Right cardiac atrium (tissue), 5 donors: ENCODE data around the gene OSBPL10. TPM values are rescaled to one million over a fixed set of nuclear protein-coding genes. Genes with fewer than 3 reads are reported as not detected.
"Not testable (repeated sequence)": the region's sequence is repeated elsewhere in the genome, so short reads cannot be mapped to it uniquely, and the experiment has no call there.

Source experiments
- ATAC-seq, 2 donors: fragments of 200-7000 bp; cut with Tn5 transposase; one replicate each; pipeline versions ENCODE4 v1.8.0 to v1.9.1; 2020; ENCODE audit warnings: moderate library complexity in 2 of 2, mild to moderate bottlenecking in 1 of 2
- DNase-seq, 3 donors: peaks; one replicate each; pipeline ENCODE4 v3.0.0-alpha.2; 2020
- H3K27ac ChIP-seq: one replicate; pipeline ENCODE4 v1.5.1; 2013; ENCODE audit warnings: mild to moderate bottlenecking, low read length, control low read depth, moderate library complexity
- H3K27me3 ChIP-seq: one replicate; pipeline ENCODE4 v1.6.1; 2013; ENCODE audit not compliant: control insufficient read depth, insufficient read depth
- H3K4me1 ChIP-seq: one replicate; pipeline ENCODE4 v1.6.1; 2013; ENCODE audit warnings: low read length; ENCODE audit not compliant: control insufficient read depth, insufficient read depth
- H3K4me3 ChIP-seq: one replicate; pipeline ENCODE4 v1.5.1; 2013; ENCODE audit warnings: low read length, control low read depth
- H3K9me3 ChIP-seq: one replicate; pipeline ENCODE4 v1.6.1; 2013; ENCODE audit warnings: low read length; ENCODE audit not compliant: control insufficient read depth
- WGBS: extraction: QIAGEN DNeasy Blood & Tissue Kit; methylation state at CpG from one replicate; pipeline ENCODE4 v1.1.7; 2013; 5-methylcytosine and 5-hydroxymethylcytosine counted together
- intact Hi-C, 4 donors: fragments of 100-400 bp; cut with DNase I; formaldehyde crosslinking; loops; one replicate each; pipeline versions ENCODE4 v1.11.0 to v1.14.0; 2022 to 2023
- polyA plus RNA-seq: library from polyadenylated mRNA; stranded (reverse); fragments of 200-250 nt; gene quantifications from one replicate; pipeline ENCODE4 v1.2.3, GENCODE V29; 2013
- total RNA-seq, 4 donors: library from RNA; stranded (reverse); fragmentation: NEBNext Ultra II Directional; extraction: Animal tissue kit (Norgen Biotek cat#: 25700); gene quantifications; one replicate each; pipeline ENCODE4 v1.2.1, GENCODE V29; 2021
- donor health status: healthy with polysubstance abuse.
- donor health status: DM: no; HTN: yes; CAD: no.
- donor health status: DM: no; HTN: no; CAD: no.
- donor health status: DM: no; HTN: yes; CAD: no; lungs with severe emphysema.
- donor health status: DM: yes; HTN: yes; CAD: no.

OSBPL10 gene
- total and polyA plus RNA-seq, 5 donors = 2.2 to 5.9 (median 4.9) TPM

- intact Hi-C loops = no loop called here
- Histone ChIP-seq H3K9me3 (no peaks in the 10 kb centered on the region), H3K4me1 (no peaks in the 10 kb centered on the region), H3K4me3 (no peak overlapping the region), H3K27ac (no peak overlapping the region), H3K27me3 (no peaks in the 10 kb centered on the region)
- 89% methylated on average over 5 of the region's 5 CpGs for WGBS
- ATAC-seq (no peak), DNase-seq (no peak)
Measured at GRCh38 chr3:31871939-31872507, 109.0 kb downstream of the OSBPL10 start.

GRCh38 chr3:31870111-31870510 is 111.0 kb downstream of the OSBPL10 start:
- intact Hi-C loops, H3K27me3 ChIP-seq, H3K27ac ChIP-seq, H3K4me3 ChIP-seq, H3K9me3 ChIP-seq, H3K4me1 ChIP-seq, ATAC-seq: not testable (repeated sequence)
- peak in 1 of 3 donors; percentile 48 for DNase-seq
- 98% methylated on average over 28 of the region's 28 CpGs for WGBS

GRCh38 chr3:31868236-31868635 is 112.8 kb downstream of the OSBPL10 start:
- no peak for ATAC-seq
- intact Hi-C loops = no loop called here
- Histone ChIP-seq H3K4me1 (no peaks in the 10 kb centered on the region), H3K9me3 (no peaks in the 10 kb centered on the region), H3K27ac (no peak overlapping the region), H3K27me3 (no peaks in the 10 kb centered on the region), H3K4me3 (no peak overlapping the region)
- DNase-seq = no peak
- WGBS = 67% methylated on average over 5 of the region's 5 CpGs

- WGBS = 82% methylated on average over 2 of the region's 2 CpGs
- Histone ChIP-seq H3K27ac (no peak overlapping the region), H3K4me1 (no peaks in the 10 kb centered on the region), H3K9me3 (no peaks in the 10 kb centered on the region), H3K4me3 (no peak overlapping the region), H3K27me3 (no peaks in the 10 kb centered on the region)
- DNase-seq = no peak
- intact Hi-C loops = no loop called here
- no peak for ATAC-seq
Measured at GRCh38 chr3:31862666-31863279, 118.3 kb downstream of the OSBPL10 start.

- DNase-seq = no peak
- Histone ChIP-seq H3K27ac (no peak overlapping the region), H3K4me3 (no peak overlapping the region), H3K27me3 (no peaks in the 10 kb centered on the region), H3K9me3 (no peaks in the 10 kb centered on the region), H3K4me1 (no peaks in the 10 kb centered on the region)
- 83% methylated on average over 5 of the region's 5 CpGs for WGBS
- no peak for ATAC-seq
- intact Hi-C loops = no loop called here
Measured at GRCh38 chr3:31861826-31862225, 119.2 kb downstream of the OSBPL10 start.

GRCh38 chr3:31860642-31861041 is 120.4 kb downstream of the OSBPL10 start:
- H3K4me1 ChIP-seq = not testable (repeated sequence)

GRCh38 chr3:31859245-31859644 is 121.8 kb downstream of the OSBPL10 start:
- H3K4me1 ChIP-seq = no peaks in the 10 kb centered on the region
- H3K4me3 ChIP-seq = no peak overlapping the region
- intact Hi-C loops = no loop called here
- DNase-seq (no peak), ATAC-seq (no peak)
- H3K9me3 ChIP-seq = no peaks in the 10 kb centered on the region
- WGBS = 98% methylated on average over 6 of the region's 6 CpGs
- H3K27ac ChIP-seq = no peak overlapping the region
- no peaks in the 10 kb centered on the region for H3K27me3 ChIP-seq

More at GRCh38 chr3:31860642-31861041, 120.4 kb downstream of the OSBPL10 start:
- H3K27ac ChIP-seq, DNase-seq, intact Hi-C loops, H3K27me3 ChIP-seq, ATAC-seq, H3K9me3 ChIP-seq, H3K4me3 ChIP-seq: not testable (repeated sequence)
- 94% methylated on average over 4 of the region's 4 CpGs for WGBS

- Histone ChIP-seq H3K27me3 (no peaks in the 10 kb centered on the region), H3K4me3 (no peak overlapping the region), H3K4me1 (no peaks in the 10 kb centered on the region), H3K27ac (no peak overlapping the region), H3K9me3 (no peaks in the 10 kb centered on the region)
- ATAC-seq = no peak
- intact Hi-C loops = no loop called here
- no peak for DNase-seq
- WGBS = 87% methylated on average over 3 of the region's 3 CpGs
Measured at GRCh38 chr3:31858439-31858838, 122.6 kb downstream of the OSBPL10 start.

GRCh38 chr3:31853580-31853979 is 127.5 kb downstream of the OSBPL10 start:
- no peak for DNase-seq
- no peaks in the 10 kb centered on the region for H3K27me3 ChIP-seq
- WGBS = 51% methylated on average over 3 of the region's 3 CpGs
- no peak for ATAC-seq
- H3K9me3 ChIP-seq = no peaks in the 10 kb centered on the region
- no peaks in the 10 kb centered on the region for H3K4me1 ChIP-seq
- H3K4me3 ChIP-seq = no peak overlapping the region
- H3K27ac ChIP-seq = no peak overlapping the region
- intact Hi-C loops = no loop called here

GRCh38 chr3:31851278-31851677 is 129.8 kb downstream of the OSBPL10 start:
- intact Hi-C loops = no loop called here
- H3K27me3 ChIP-seq = no peaks in the 10 kb centered on the region
- WGBS = 77% methylated on average over 10 of the region's 10 CpGs
- H3K9me3 ChIP-seq = no peaks in the 10 kb centered on the region
- H3K27ac ChIP-seq = no peak overlapping the region
- ATAC-seq (peak in 1 of 2 donors; percentile 14), DNase-seq (peak in 1 of 3 donors; percentile 43)
- no peak overlapping the region for H3K4me3 ChIP-seq
- H3K4me1 ChIP-seq = no peaks in the 10 kb centered on the region

GRCh38 chr3:31848911-31849310 is 132.2 kb downstream of the OSBPL10 start:
- no peaks in the 10 kb centered on the region for H3K4me1 ChIP-seq
- no peak overlapping the region for H3K4me3 ChIP-seq
- DNase-seq (no peak), ATAC-seq (peak in 1 of 2 donors; percentile 16)
- no peak overlapping the region for H3K27ac ChIP-seq
- H3K27me3 ChIP-seq = no peaks in the 10 kb centered on the region
- no peaks in the 10 kb centered on the region for H3K9me3 ChIP-seq
- intact Hi-C loops = no loop called here
